T-helper 2 cell treated with Interferon-gamma antibody and Interleukin-4, amounts not matched to agents 5 μg/mL and 100 μg/mL, for 36 hours (primary cell): ENCODE results near the gene CLDN34.

Experiments used
- DNase-seq: peaks from one replicate; pipeline ENCODE4 v3.0.0; 2021; ENCODE audit warnings: low spot score
- H3K27ac Mint-ChIP-seq: one replicate; pipeline ENCODE4 v1.8.0; 2021; ENCODE audit warnings: mild to moderate bottlenecking, mixed read lengths
- H3K27me3 Mint-ChIP-seq: one replicate; pipeline ENCODE4 v1.8.0; 2021; ENCODE audit warnings: low read depth, mixed read lengths
- H3K36me3 Mint-ChIP-seq: one replicate; pipeline ENCODE4 v1.8.0; 2021; ENCODE audit warnings: low read depth, mixed read lengths
- H3K4me1 Mint-ChIP-seq: one replicate; pipeline ENCODE4 v1.8.0; 2021; ENCODE audit warnings: low read depth, mixed read lengths
- H3K4me3 Mint-ChIP-seq: one replicate; pipeline ENCODE4 v1.8.0; 2022; ENCODE audit warnings: mild to moderate bottlenecking, moderate library complexity, mixed read lengths
- H3K9me3 Mint-ChIP-seq: one replicate; pipeline ENCODE4 v1.8.0; 2021; ENCODE audit warnings: mixed read lengths

The CLDN34 gene

DNA sequence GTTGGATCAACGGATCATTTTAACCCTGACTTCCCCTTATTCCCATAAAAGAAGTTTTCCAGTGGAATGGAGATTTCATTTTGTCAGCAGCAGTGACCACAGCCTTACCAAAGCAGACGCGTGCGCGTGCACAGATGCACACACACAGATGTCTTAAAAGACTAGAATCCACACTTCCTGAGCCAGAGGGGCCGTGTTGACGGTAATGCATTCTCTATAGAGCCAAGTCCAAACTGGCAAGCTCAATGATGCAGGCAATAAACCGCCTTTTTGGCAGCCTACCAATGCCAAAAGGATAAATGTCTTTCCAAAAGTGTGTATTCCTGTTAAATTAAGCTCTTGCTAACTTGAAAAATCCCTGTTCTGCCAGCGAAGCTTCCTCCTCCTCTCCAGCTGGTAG lies 18.8 kb upstream of the CLDN34 start:
- H3K27me3 Mint-ChIP-seq = peaks cover 21% of the 10 kb centered on the region
- DNase-seq = no peak
- no peak overlapping the region for H3K27ac Mint-ChIP-seq
- H3K36me3 Mint-ChIP-seq = no peaks in the 10 kb centered on the region
- H3K9me3 Mint-ChIP-seq = no peaks in the 10 kb centered on the region
- H3K4me1 Mint-ChIP-seq = peaks cover under 1% of the 10 kb centered on the region
- H3K4me3 Mint-ChIP-seq = no peak overlapping the region

DNA sequence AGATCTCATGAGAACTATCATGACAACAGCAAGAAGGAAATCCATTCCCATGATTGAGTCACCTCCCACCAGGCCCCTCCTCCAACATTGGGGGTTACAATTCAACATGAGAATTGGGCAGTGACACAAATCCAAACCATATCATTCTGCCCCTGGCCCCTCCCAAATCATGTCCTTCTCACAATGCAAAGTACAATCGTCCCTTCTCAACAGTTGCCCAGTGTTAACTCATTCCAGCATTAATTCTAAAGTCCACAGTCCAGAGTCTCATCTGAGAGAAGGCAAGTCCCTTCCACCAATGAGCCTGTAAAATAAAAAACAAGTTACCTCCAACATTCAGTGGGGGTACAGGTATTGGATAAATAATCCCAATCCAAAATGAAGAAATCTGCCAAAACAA lies 14.9 kb upstream of the CLDN34 start:
- Mint-ChIP-seq H3K27me3 (peaks cover 11% of the 10 kb centered on the region), H3K4me1 (no peaks in the 10 kb centered on the region), H3K9me3 (no peaks in the 10 kb centered on the region), H3K4me3 (no peak overlapping the region), H3K36me3 (no peaks in the 10 kb centered on the region), H3K27ac (no peak overlapping the region)
- no peak for DNase-seq

- Mint-ChIP-seq H3K9me3 (no peaks in the 10 kb centered on the region), H3K36me3 (no peaks in the 10 kb centered on the region), H3K4me3 (no peak overlapping the region), H3K4me1 (no peaks in the 10 kb centered on the region), H3K27ac (no peak overlapping the region), H3K27me3 (peaks cover 11% of the 10 kb centered on the region)
- DNase-seq = no peak
These were observed 13.8 kb upstream of the CLDN34 start for GRCh38 chrX:9953396-9953795.

DNA sequence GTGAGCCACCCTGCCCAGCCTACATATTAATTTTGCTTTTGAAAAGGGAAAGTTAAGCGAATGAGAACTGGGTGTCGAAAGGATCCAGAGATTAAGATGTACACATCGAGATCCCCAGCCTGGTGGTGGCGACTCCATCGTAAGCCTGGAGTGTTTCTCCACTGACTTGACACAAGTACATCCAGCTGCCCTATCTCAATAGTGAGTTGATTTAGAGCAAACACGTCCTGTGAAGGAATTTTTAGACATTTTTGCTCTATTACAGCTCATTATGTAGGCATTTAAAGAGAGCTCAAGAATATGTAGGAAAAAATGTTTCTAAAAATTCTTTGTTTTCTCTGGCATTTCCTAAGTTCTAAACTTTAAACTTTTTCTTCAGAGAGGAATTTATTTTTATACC lies 11.7 kb upstream of the CLDN34 start:
- Mint-ChIP-seq H3K27me3 (peaks cover 6% of the 10 kb centered on the region), H3K4me3 (no peak overlapping the region), H3K4me1 (no peaks in the 10 kb centered on the region), H3K9me3 (no peaks in the 10 kb centered on the region), H3K36me3 (no peaks in the 10 kb centered on the region), H3K27ac (no peak overlapping the region)
- DNase-seq = no peak

GRCh38 chrX:9957743-9958142 lies 9.4 kb upstream of the CLDN34 start:
- H3K9me3 Mint-ChIP-seq = no peaks in the 10 kb centered on the region
- no peak overlapping the region for H3K4me3 Mint-ChIP-seq
- no peaks in the 10 kb centered on the region for H3K36me3 Mint-ChIP-seq
- no peak for DNase-seq
- no peak overlapping the region for H3K27ac Mint-ChIP-seq
- no peaks in the 10 kb centered on the region for H3K4me1 Mint-ChIP-seq
- peaks cover 6% of the 10 kb centered on the region for H3K27me3 Mint-ChIP-seq

DNA sequence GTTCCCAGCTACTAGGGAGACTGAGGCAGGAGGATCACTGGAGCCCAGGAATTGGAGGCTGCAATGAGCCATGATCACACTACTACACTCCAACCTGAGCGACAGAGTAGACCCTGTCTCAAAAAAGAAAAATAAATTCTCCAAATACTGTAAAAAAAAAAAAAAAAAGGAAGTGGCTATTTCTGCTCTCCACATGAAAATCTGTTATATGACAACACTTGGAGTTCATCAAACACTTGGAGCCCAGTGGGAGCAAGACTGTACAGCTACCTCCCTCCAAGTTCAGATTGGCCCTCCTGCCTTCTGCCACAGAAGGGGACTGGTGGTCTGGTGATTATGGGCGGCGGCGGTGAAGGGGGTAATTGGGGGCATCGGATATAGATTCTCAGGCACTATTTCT lies 9.0 kb upstream of the CLDN34 start:
- H3K27me3 Mint-ChIP-seq = peaks cover 6% of the 10 kb centered on the region
- no peak for DNase-seq
- no peaks in the 10 kb centered on the region for H3K36me3 Mint-ChIP-seq
- no peak overlapping the region for H3K27ac Mint-ChIP-seq
- H3K4me3 Mint-ChIP-seq = no peak overlapping the region
- H3K9me3 Mint-ChIP-seq = no peaks in the 10 kb centered on the region
- no peaks in the 10 kb centered on the region for H3K4me1 Mint-ChIP-seq

DNA sequence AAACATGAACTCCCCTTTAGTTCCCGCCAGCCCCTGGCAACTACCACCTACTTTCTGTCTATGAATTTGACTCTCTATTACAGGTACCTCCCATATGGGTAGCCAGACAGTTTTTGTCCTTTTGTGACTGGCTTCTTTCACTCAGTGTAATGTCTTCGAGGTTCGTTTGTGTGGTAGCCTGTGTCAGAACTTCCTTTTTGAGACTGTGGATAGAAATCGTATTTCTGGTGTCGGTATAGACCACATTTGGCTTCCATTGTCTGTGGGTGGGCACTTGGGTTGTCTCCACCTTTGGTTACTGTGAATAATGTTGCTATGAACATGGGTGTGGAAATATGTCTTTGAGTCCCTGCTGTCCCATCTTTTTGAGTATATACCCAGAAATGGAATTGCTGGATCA lies 5.4 kb upstream of the CLDN34 start:
- DNase-seq = no peak
- Mint-ChIP-seq H3K36me3 (no peaks in the 10 kb centered on the region), H3K27me3 (peaks cover 3% of the 10 kb centered on the region), H3K4me3 (no peak overlapping the region), H3K4me1 (no peaks in the 10 kb centered on the region), H3K9me3 (no peaks in the 10 kb centered on the region), H3K27ac (no peak overlapping the region)

- DNase-seq = no peak
- no peaks in the 10 kb centered on the region for H3K9me3 Mint-ChIP-seq
- no peaks in the 10 kb centered on the region for H3K36me3 Mint-ChIP-seq
- no peaks in the 10 kb centered on the region for H3K4me1 Mint-ChIP-seq
- no peak overlapping the region for H3K27ac Mint-ChIP-seq
- H3K27me3 Mint-ChIP-seq = no peaks in the 10 kb centered on the region
- H3K4me3 Mint-ChIP-seq = no peak overlapping the region
These were observed 10.5 kb downstream of the CLDN34 start for GRCh38 chrX:9977635-9978034.

- H3K36me3 Mint-ChIP-seq = no peaks in the 10 kb centered on the region
- H3K27ac Mint-ChIP-seq = no peak overlapping the region
- no peaks in the 10 kb centered on the region for H3K27me3 Mint-ChIP-seq
- no peaks in the 10 kb centered on the region for H3K9me3 Mint-ChIP-seq
- no peaks in the 10 kb centered on the region for H3K4me1 Mint-ChIP-seq
- no peak overlapping the region for H3K4me3 Mint-ChIP-seq
- no peak for DNase-seq
These were observed 13.2 kb downstream of the CLDN34 start for GRCh38 chrX:9980401-9980800.

DNA sequence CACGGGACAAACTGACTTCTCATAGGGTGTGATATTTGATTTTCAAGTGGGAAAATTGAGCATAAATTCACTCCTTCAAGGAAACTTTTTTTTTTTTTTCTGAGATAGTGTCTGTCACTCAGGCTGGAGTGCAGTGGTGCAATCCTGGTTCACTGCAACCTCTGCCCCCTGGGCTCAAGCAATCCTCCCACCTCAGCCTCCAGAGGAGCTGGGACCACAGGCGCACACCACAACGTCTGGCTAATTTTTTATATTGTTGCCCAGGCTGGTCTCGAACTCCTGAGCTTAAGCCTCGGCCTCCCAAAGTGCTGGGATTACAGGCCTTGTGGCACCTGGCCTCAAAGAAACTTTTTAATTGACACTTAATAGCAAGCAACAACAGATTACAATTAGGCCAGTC lies 13.8 kb downstream of the CLDN34 start:
- Mint-ChIP-seq H3K27ac (no peak overlapping the region), H3K36me3 (no peaks in the 10 kb centered on the region), H3K27me3 (no peaks in the 10 kb centered on the region), H3K9me3 (no peaks in the 10 kb centered on the region), H3K4me3 (no peak overlapping the region), H3K4me1 (no peaks in the 10 kb centered on the region)
- no peak for DNase-seq

DNA sequence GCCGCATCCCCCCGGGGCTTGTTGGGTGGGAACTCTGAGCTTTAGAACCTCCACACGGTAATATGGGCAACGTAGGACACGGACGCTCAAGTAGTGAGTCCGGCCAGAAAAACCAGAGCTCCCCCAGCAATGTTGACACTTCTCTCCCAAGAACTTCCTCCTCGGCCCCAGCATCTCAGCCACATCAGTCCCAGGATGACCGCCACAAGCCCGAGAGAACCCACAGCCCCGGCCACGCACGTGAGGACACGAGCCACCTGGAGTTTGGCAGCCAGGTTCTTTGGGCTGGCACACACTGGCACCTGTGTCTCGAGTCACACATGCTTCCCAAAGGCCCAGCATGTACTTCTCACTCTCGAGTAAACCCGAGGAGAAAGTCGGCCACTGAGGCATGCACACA lies 16.3 kb downstream of the CLDN34 start:
- no peak overlapping the region for H3K27ac Mint-ChIP-seq
- no peaks in the 10 kb centered on the region for H3K9me3 Mint-ChIP-seq
- DNase-seq = no peak
- H3K4me1 Mint-ChIP-seq = no peaks in the 10 kb centered on the region
- peaks cover 5% of the 10 kb centered on the region for H3K27me3 Mint-ChIP-seq
- H3K4me3 Mint-ChIP-seq = no peak overlapping the region
- H3K36me3 Mint-ChIP-seq = no peaks in the 10 kb centered on the region

DNA sequence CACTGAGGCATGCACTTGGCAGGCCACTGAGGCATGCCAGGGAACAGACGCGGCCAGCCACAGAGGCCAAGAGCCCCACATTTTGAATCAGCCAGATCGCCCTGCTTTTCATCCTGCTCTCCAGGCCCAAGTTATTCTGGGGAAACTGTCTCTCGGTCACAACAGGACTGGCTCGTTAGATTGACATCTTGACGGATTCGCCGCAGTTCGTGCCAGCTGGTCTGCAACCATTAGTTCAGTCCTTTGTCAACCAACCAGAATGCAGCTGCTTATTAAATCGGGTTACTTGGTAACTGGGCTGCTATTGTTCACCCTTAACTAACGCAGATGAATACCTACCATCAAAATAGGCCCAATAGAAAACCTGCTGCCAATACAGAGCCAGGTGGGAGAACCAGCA lies 16.7 kb downstream of the CLDN34 start:
- peaks cover 5% of the 10 kb centered on the region for H3K27me3 Mint-ChIP-seq
- no peak overlapping the region for H3K4me3 Mint-ChIP-seq
- H3K9me3 Mint-ChIP-seq = no peaks in the 10 kb centered on the region

DNA sequence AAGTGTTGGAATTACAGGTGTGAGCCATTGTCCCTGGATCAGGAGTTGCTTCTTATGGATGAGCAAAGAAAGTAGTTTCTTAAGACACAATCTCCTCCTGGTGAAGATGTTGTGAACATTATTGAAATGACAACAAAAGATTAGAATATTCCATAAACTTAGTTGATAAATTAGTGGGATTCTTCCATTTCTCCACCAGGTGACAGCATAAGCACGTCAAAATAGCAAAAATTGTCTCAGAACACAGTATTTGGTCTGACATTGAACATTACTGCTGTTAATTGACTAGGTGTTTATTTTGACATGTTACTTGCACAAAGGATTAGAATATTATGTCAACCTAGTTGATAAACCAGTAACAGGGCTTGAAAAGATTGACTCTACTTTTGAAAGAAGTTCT lies 21.6 kb downstream of the CLDN34 start:
- no peaks in the 10 kb centered on the region for H3K4me1 Mint-ChIP-seq
- H3K36me3 Mint-ChIP-seq = no peaks in the 10 kb centered on the region
- peaks cover 5% of the 10 kb centered on the region for H3K27me3 Mint-ChIP-seq
- no peaks in the 10 kb centered on the region for H3K9me3 Mint-ChIP-seq
- H3K4me3 Mint-ChIP-seq = no peak overlapping the region
- no peak overlapping the region for H3K27ac Mint-ChIP-seq
- DNase-seq = no peak

More for the DNA sequence above, 16.7 kb downstream of the CLDN34 start:
- Mint-ChIP-seq H3K4me1 (no peaks in the 10 kb centered on the region), H3K36me3 (no peaks in the 10 kb centered on the region), H3K27ac (no peak overlapping the region)
- DNase-seq = no peak

DNA sequence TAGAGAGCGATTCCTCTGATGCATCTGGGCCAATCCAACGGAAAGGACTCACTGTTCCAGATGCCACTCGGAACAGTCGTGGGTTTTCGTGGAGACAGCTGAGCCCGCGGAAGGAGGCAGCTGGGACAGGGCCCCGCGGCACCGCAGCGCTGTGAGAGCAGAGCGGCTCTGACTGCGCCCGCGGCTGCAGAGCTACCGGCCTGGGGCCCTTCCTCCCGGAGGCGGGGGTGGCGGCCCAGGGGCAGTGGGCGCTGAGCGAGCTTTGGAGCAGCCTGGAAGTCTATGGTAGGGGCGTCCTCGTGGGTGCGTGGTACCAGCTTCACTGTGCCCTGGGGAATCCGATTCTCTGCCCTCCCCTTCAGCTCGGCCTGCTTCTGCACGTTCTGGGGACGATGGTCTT lies 24.9 kb downstream of the CLDN34 start:
- H3K4me3 Mint-ChIP-seq = no peak overlapping the region
- no peak for DNase-seq
- no peaks in the 10 kb centered on the region for H3K9me3 Mint-ChIP-seq
- no peaks in the 10 kb centered on the region for H3K36me3 Mint-ChIP-seq
- H3K27me3 Mint-ChIP-seq = peaks cover 5% of the 10 kb centered on the region
- no peak overlapping the region for H3K27ac Mint-ChIP-seq
- peaks cover 3% of the 10 kb centered on the region for H3K4me1 Mint-ChIP-seq

GRCh38 chrX:9992724-9993123 lies 25.6 kb downstream of the CLDN34 start:
- H3K4me1 Mint-ChIP-seq = peaks cover 7% of the 10 kb centered on the region
- peaks cover 1% of the 10 kb centered on the region for H3K27me3 Mint-ChIP-seq
- DNase-seq = no peak

More at GRCh38 chrX:9992724-9993123, 25.6 kb downstream of the CLDN34 start:
- H3K9me3 Mint-ChIP-seq = no peaks in the 10 kb centered on the region
- no peak overlapping the region for H3K27ac Mint-ChIP-seq
- H3K4me3 Mint-ChIP-seq = no peak overlapping the region
- no peaks in the 10 kb centered on the region for H3K36me3 Mint-ChIP-seq
